Activated CD8-positive, alpha-beta T cell treated with anti-CD3 and anti-CD28 coated beads for 36 hours (primary cell): Measurements from ENCODE around the gene ARHGEF40. TPM values are rescaled to one million over a fixed set of nuclear protein-coding genes. Genes with fewer than 3 reads are reported as not detected.

ENCODE experiments used
- ATAC-seq: fragments of 200-7000 bp; cut with Tn5 transposase; one replicate; pipeline ENCODE4 v1.10.0; 2021; ENCODE audit warnings: mild to moderate bottlenecking, moderate library complexity
- CTCF ChIA-PET: fragments of 350-600 bp; sonication (Branson Sonifier 250); formaldehyde crosslinking; loops from one replicate; lab custom pipeline; 2021; ENCODE audit warnings: antibody characterized with exemption; lab: Charles Lee
- POLR2A ChIA-PET: fragments of 350-600 bp; sonication (Branson Sonifier 250); formaldehyde crosslinking; loops from one replicate; lab custom pipeline; 2021; ENCODE audit warnings: antibody characterized with exemption; lab: Charles Lee
- DNase-seq: peaks from one replicate; pipeline ENCODE4 v3.0.0-alpha.2; 2020
- H3K27ac Mint-ChIP-seq: one replicate; pipeline ENCODE4 v1.8.0; 2021; ENCODE audit warnings: mild to moderate bottlenecking, mixed read lengths
- H3K27me3 Mint-ChIP-seq: one replicate; pipeline ENCODE4 v1.8.0; 2021; ENCODE audit warnings: mixed read lengths
- H3K36me3 Mint-ChIP-seq: one replicate; pipeline ENCODE4 v1.8.0; 2021; ENCODE audit warnings: low read depth, mixed read lengths
- H3K4me1 Mint-ChIP-seq: one replicate; pipeline ENCODE4 v1.8.0; 2021; ENCODE audit warnings: low read depth, mixed read lengths
- H3K4me3 Mint-ChIP-seq: one replicate; pipeline ENCODE4 v1.8.0; 2021; ENCODE audit warnings: mild to moderate bottlenecking, moderate library complexity, mixed read lengths
- H3K9me3 Mint-ChIP-seq: one replicate; pipeline ENCODE4 v1.8.0; 2021; ENCODE audit warnings: mixed read lengths
- intact Hi-C: fragments of 100-400 bp; cut with micrococcal nuclease; formaldehyde crosslinking; loops from one replicate; pipeline ENCODE4 v1.10.0; 2022
- total RNA-seq, 2 experiments: library from RNA; stranded (reverse); gene quantifications; one replicate each; pipeline ENCODE4 v1.2.3, GENCODE V29; 2021
- TF ChIP-seq, protein P1 (sequence below): fragments of 200-600 bp; IDR thresholded peaks from one replicate; pipeline ENCODE4 v1.8.0; 2022; ENCODE audit warnings: antibody characterized with exemption, mild to moderate bottlenecking

ARHGEF40 gene
- total RNA-seq, 2 experiments from 2014 or later, result 0.18 to 0.23 TPM

DNA sequence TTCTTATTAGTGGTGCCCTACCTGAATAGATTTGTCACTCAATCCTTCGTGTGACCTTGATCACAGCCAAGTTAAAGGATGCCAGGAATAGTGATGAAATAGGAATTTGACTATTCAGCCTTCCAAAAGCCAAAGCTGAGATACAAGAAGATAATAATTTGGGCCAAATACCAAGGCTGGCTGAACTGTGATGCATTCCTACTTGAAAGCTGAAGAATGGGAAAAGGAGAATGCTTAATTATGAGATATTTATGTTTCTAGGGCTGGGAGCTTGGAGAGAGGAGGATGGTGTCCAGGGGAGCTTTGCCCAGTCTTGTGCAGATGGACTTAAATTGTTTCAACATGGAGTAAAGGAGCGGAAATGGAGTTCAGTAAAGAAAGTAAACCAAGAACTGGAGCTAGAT, 22.7 kb upstream of the ARHGEF40 start:
- Mint-ChIP-seq H3K27me3 (peaks cover 5% of the 10 kb centered on the region), H3K27ac (no peak overlapping the region), H3K4me1 (peaks cover 4% of the 10 kb centered on the region), H3K36me3 (no peaks in the 10 kb centered on the region), H3K4me3 (no peak overlapping the region), H3K9me3 (no peaks in the 10 kb centered on the region)
- TF ChIP-seq, protein P1, sequence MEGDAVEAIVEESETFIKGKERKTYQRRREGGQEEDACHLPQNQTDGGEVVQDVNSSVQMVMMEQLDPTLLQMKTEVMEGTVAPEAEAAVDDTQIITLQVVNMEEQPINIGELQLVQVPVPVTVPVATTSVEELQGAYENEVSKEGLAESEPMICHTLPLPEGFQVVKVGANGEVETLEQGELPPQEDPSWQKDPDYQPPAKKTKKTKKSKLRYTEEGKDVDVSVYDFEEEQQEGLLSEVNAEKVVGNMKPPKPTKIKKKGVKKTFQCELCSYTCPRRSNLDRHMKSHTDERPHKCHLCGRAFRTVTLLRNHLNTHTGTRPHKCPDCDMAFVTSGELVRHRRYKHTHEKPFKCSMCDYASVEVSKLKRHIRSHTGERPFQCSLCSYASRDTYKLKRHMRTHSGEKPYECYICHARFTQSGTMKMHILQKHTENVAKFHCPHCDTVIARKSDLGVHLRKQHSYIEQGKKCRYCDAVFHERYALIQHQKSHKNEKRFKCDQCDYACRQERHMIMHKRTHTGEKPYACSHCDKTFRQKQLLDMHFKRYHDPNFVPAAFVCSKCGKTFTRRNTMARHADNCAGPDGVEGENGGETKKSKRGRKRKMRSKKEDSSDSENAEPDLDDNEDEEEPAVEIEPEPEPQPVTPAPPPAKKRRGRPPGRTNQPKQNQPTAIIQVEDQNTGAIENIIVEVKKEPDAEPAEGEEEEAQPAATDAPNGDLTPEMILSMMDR, result no peak
- POLR2A ChIA-PET, result interaction anchor here (0.9 kb wide), 1 partner anchor 32 kb away, joined by 3 read pairs; no protein-coding TSS in a partner anchor
- DNase-seq (no peak), ATAC-seq (no peak)
- intact Hi-C loops, result no loop called here
- CTCF ChIA-PET, result interaction anchor here (0.9 to 7.3 kb wide), 13 partner anchors 12 to 77 kb away, joined by 3 to 47 read pairs (median 4); no protein-coding TSS in a partner anchor

DNA sequence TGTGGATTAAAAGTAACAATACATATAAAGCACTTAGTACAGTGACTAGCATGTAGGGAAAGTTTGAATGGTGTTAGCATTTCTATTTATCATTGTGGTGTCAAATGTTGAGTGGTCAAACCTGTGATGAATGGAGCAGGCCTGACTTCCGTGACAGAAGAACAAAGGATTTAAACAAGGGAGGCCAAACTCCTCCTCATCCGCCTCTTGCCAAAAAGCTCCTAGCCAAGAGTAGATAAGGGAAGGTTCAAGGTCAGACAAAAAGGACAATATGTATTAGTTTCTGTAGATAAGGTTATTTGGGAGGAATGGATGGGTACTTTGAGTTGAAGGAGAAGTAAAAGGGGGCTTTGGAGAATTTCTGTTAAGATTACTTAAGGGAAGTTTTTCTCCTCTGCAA, 21.5 kb upstream of the ARHGEF40 start:
- no peak overlapping the region for H3K27ac Mint-ChIP-seq
- no peak for DNase-seq
- CTCF ChIA-PET, result interaction anchor here (1.2 to 7.3 kb wide), 6 partner anchors 20 to 78 kb away, joined by 4 to 47 read pairs (median 9); no protein-coding TSS in a partner anchor
- ATAC-seq, result no peak
- TF ChIP-seq, protein P1, result no peak
- H3K9me3 Mint-ChIP-seq, result no peaks in the 10 kb centered on the region
- no peak overlapping the region for H3K4me3 Mint-ChIP-seq
- H3K4me1 Mint-ChIP-seq, result peaks cover 4% of the 10 kb centered on the region
- H3K36me3 Mint-ChIP-seq, result no peaks in the 10 kb centered on the region
- peaks cover 1% of the 10 kb centered on the region for H3K27me3 Mint-ChIP-seq
- POLR2A ChIA-PET, result interaction anchor here (1.0 kb wide), 1 partner anchor 10 kb away, joined by 4 read pairs; no protein-coding TSS in a partner anchor
- intact Hi-C loops, result no loop called here

DNA sequence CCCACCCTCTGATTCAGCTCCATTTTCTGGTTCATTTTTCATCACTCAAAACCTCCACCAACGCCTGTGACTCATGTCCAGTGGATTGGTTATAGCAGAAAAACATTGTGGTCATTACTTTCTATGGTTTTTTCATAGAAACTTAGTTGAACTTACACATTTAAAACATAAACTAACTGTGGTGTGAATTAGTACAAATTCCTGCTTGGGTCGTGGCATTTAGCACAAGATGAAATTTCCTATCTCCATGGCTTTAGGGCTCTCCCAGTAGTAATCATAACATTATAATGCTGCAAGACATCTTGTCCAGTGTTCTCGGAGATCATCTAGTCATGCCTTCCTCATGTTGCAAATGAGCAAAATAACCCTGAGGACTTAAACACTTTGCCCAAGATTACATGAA, 20.8 kb upstream of the ARHGEF40 start:
- H3K36me3 Mint-ChIP-seq, result no peaks in the 10 kb centered on the region
- H3K9me3 Mint-ChIP-seq, result no peaks in the 10 kb centered on the region
- peaks cover 4% of the 10 kb centered on the region for H3K4me1 Mint-ChIP-seq
- ChIA-PET POLR2A (interaction anchor here (1.0 kb wide), 1 partner anchor 10 kb away, joined by 4 read pairs; no protein-coding TSS in a partner anchor), CTCF (interaction anchor here (2.8 to 7.3 kb wide), 2 partner anchors 34 to 44 kb away, joined by 12 to 47 read pairs; no protein-coding TSS in a partner anchor)
- no peak overlapping the region for H3K27ac Mint-ChIP-seq
- TF ChIP-seq, protein P1, result no peak
- DNase-seq, result no peak
- no peak overlapping the region for H3K4me3 Mint-ChIP-seq
- peaks cover 1% of the 10 kb centered on the region for H3K27me3 Mint-ChIP-seq
- intact Hi-C loops, result no loop called here
- no peak for ATAC-seq

DNA sequence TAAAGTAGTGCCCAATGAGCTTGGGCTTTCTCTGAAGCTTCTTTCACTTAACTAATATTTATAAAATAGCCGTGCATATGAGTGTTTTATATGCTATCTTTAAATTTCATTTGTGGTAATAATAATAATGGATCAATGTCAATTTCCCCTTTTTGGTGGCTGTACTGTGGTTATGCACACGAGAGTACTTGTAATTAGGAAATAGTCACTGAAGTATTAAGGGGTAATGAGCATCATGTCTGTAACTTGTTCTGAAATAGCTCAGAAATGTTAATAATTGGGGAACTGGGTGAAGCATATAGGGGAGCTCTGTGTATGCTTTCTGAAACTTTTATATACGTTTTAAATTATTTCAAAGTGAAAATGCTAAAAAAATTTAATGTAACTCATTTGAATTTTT, 19.5 kb upstream of the ARHGEF40 start:
- Mint-ChIP-seq H3K36me3 (no peaks in the 10 kb centered on the region), H3K4me1 (no peaks in the 10 kb centered on the region), H3K4me3 (no peak overlapping the region), H3K27ac (no peak overlapping the region), H3K9me3 (no peaks in the 10 kb centered on the region), H3K27me3 (no peaks in the 10 kb centered on the region)
- no peak for ATAC-seq
- POLR2A ChIA-PET, result no interaction called here
- CTCF ChIA-PET, result interaction anchor here (0.9 to 7.3 kb wide), 3 partner anchors 9 to 36 kb away, joined by 3 to 47 read pairs (median 4); no protein-coding TSS in a partner anchor
- DNase-seq, result no peak
- TF ChIP-seq, protein P1, result no peak
- intact Hi-C loops, result no loop called here
